Stimulated activated naive B cell treated with anti-CD40 and anti-IgM and Interleukin-4, amounts not matched to agents 10 μg/mL and 1 μg/mL and 100 μg/mL, for 72 hours (primary cell): ENCODE measurements around the gene DGKK.

Experiments used
- ATAC-seq, 2 donors: fragments of 150-1000 bp; cut with Tn5 transposase; replicated peaks; 2 replicates each; pipeline ENCODE4 v1.10.0; 2021; ENCODE audit warnings: moderate library complexity in 1 of 2
- DNase-seq: peaks from one replicate; pipeline ENCODE4 v3.0.0; 2021
- H3K27ac Mint-ChIP-seq: one replicate; pipeline ENCODE4 v1.8.0; 2022; ENCODE audit warnings: mild to moderate bottlenecking, mixed read lengths
- H3K27me3 Mint-ChIP-seq, 2 donors: one replicate each; pipeline ENCODE4 v1.8.0; 2022; ENCODE audit warnings: mixed read lengths in 2 of 2
- H3K36me3 Mint-ChIP-seq, 2 donors: one replicate each; pipeline ENCODE4 v1.8.0; 2022; ENCODE audit warnings: mixed read lengths in 2 of 2, mild to moderate bottlenecking in 1 of 2
- H3K4me1 Mint-ChIP-seq, 2 donors: one replicate each; pipeline ENCODE4 v1.8.0; 2022; ENCODE audit warnings: mixed read lengths in 2 of 2, mild to moderate bottlenecking in 1 of 2
- H3K4me3 Mint-ChIP-seq, 2 donors: one replicate each; pipeline ENCODE4 v1.8.0; 2022; ENCODE audit warnings: mild to moderate bottlenecking in 2 of 2, mixed read lengths in 2 of 2, moderate library complexity in 1 of 2
- H3K9me3 Mint-ChIP-seq, 2 donors: one replicate each; pipeline ENCODE4 v1.8.0; 2022; ENCODE audit warnings: mixed read lengths in 2 of 2, mild to moderate bottlenecking in 1 of 2

DGKK gene

DNA sequence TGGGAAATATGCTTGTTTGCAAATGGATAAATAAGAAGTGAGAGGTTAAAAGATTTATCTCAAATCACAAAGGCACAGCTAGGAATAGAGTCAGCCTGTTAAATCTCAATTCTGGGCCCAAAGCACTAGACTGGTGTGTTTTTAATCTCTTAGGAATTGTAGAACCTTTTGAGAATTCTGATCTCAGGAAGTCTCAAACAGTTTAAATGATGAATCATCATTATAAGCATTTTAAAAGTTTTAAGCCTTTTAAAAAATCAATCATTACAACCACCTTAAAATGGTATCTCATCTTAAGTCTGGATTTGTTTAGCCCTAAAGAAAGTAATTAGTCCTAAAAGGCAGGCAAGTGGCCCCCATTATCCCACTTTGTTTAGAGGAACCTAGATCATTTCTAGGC, 17.8 kb downstream of the DGKK start:
- Mint-ChIP-seq H3K9me3 (no peaks in the 10 kb centered on the region), H3K4me3 (no peak overlapping the region), H3K36me3 (no peaks in the 10 kb centered on the region), H3K27me3 (peaks cover 5 to 19% of the 10 kb centered on the region in 2 donors), H3K27ac (no peak overlapping the region), H3K4me1 (no peaks in the 10 kb centered on the region)
- DNase-seq: no peak
- no peak for ATAC-seq

GRCh38 chrX:50450324-50450723, 20.3 kb downstream of the DGKK start:
- Mint-ChIP-seq H3K9me3 (no peaks in the 10 kb centered on the region), H3K27me3 (peaks cover 5 to 15% of the 10 kb centered on the region in 2 donors), H3K27ac (no peak overlapping the region), H3K4me3 (no peak overlapping the region), H3K36me3 (no peaks in the 10 kb centered on the region), H3K4me1 (no peaks in the 10 kb centered on the region)
- ATAC-seq (no peak), DNase-seq (no peak)

- H3K27ac Mint-ChIP-seq: no peak overlapping the region
- DNase-seq (no peak), ATAC-seq (no peak)
- H3K9me3 Mint-ChIP-seq: peaks cover 0 to 4% of the 10 kb centered on the region in 2 donors
- H3K4me3 Mint-ChIP-seq: no peak overlapping the region
- H3K36me3 Mint-ChIP-seq: no peaks in the 10 kb centered on the region
- peaks cover 0 to 18% of the 10 kb centered on the region in 2 donors for H3K27me3 Mint-ChIP-seq
- H3K4me1 Mint-ChIP-seq: no peaks in the 10 kb centered on the region
Observed at GRCh38 chrX:50448565-50448964, 22.1 kb downstream of the DGKK start.

DNA sequence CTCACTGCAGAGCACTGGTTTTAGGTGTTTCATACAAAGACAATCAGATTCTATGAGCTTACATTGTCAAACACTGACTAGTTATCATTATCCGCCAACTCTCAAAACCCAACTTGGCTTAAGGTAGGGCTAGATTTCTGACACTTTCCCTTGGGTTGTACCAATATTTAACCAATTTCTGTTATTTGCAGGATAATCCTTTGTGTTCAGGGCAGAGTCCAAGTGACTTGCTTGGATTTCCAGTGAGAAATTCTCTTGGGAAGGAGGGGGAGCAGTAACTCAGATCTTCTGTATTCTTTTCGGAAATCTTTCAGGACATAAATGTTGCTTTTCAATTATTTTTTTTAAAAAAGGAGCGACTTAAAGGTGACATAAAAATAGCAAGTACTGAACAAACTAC, 23.1 kb downstream of the DGKK start:
- ATAC-seq: no peak
- Mint-ChIP-seq H3K36me3 (no peaks in the 10 kb centered on the region), H3K4me1 (no peaks in the 10 kb centered on the region), H3K27me3 (peaks cover 0 to 18% of the 10 kb centered on the region in 2 donors), H3K4me3 (no peak overlapping the region), H3K27ac (no peak overlapping the region), H3K9me3 (peaks cover 0 to 4% of the 10 kb centered on the region in 2 donors)
- DNase-seq: no peak

DNA sequence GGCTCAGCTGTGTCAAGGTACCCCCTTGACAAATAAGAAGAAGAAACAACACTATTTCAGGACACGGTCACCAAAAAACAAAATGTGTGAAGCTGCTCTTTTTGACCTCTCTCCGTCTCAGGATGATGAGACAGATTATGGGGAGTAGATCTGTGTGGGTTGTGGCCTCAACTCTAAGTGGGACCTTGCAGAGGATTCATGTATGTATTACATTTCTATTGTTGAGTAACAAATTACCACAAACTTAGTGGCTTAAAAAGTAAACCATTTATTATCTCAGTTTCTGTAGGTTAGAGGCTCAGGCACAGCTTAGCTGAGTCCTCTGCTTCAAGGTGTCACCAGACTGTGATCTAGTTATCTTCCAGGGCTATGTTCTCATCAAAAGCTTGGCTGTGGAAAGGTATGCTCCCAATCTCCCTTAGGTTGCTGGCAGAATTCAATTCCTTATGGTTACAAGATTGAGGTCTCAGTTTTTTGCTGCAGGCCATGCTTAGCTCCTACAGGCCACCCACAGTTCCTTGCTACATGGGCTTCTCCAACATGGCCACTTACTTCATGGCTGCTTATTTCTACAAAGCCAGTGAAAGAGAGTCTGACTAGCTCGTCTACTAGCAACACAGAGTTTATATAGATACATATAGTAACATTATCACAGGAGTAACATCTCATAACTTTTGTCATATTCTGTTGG, 28.1 kb downstream of the DGKK start:
- H3K4me1 Mint-ChIP-seq: no peaks in the 10 kb centered on the region
- peaks cover 0 to 9% of the 10 kb centered on the region in 2 donors for H3K27me3 Mint-ChIP-seq
- no peak overlapping the region for H3K27ac Mint-ChIP-seq
- no peak for ATAC-seq
- no peak for DNase-seq
- H3K9me3 Mint-ChIP-seq: peaks cover 0 to 4% of the 10 kb centered on the region in 2 donors
- no peak overlapping the region for H3K4me3 Mint-ChIP-seq
- no peaks in the 10 kb centered on the region for H3K36me3 Mint-ChIP-seq

GRCh38 chrX:50436797-50437196, 33.8 kb downstream of the DGKK start:
- H3K36me3 Mint-ChIP-seq: no peaks in the 10 kb centered on the region
- no peaks in the 10 kb centered on the region for H3K4me1 Mint-ChIP-seq
- peaks cover 0 to 25% of the 10 kb centered on the region in 2 donors for H3K27me3 Mint-ChIP-seq
- DNase-seq (no peak), ATAC-seq (no peak)
- H3K4me3 Mint-ChIP-seq: no peak overlapping the region
- H3K27ac Mint-ChIP-seq: no peak overlapping the region
- no peaks in the 10 kb centered on the region for H3K9me3 Mint-ChIP-seq

GRCh38 chrX:50432829-50433289, 37.8 kb downstream of the DGKK start:
- Mint-ChIP-seq H3K27ac (no peak overlapping the region), H3K36me3 (no peaks in the 10 kb centered on the region), H3K4me1 (no peaks in the 10 kb centered on the region), H3K9me3 (no peaks in the 10 kb centered on the region), H3K27me3 (peaks cover 0 to 34% of the 10 kb centered on the region in 2 donors), H3K4me3 (no peak overlapping the region)
- no peak for ATAC-seq
- DNase-seq: no peak

DNA sequence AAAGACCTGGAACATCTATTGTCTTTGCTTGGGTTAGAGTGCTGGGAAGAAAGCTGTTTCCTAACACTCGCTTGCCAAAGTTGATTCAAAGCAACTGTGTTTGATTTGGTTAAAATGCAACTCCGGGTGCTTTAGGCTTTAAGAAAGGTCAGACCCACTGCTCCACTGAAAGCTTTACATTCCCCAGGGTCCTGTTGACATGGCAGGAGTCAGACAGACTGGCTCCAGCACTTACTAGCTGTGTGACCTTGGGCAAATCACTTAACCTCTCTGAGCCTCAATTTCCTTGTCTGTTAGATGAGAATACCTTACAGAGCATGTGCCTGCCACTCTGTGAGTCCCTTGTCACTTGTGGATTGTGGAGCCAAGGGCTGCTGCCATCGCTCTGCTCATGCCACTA, 39.0 kb downstream of the DGKK start:
- Mint-ChIP-seq H3K9me3 (no peaks in the 10 kb centered on the region), H3K27ac (no peak overlapping the region), H3K27me3 (peaks cover 0 to 26% of the 10 kb centered on the region in 2 donors), H3K4me1 (no peaks in the 10 kb centered on the region), H3K36me3 (no peaks in the 10 kb centered on the region), H3K4me3 (no peak overlapping the region)
- no peak for ATAC-seq
- no peak for DNase-seq

DNA sequence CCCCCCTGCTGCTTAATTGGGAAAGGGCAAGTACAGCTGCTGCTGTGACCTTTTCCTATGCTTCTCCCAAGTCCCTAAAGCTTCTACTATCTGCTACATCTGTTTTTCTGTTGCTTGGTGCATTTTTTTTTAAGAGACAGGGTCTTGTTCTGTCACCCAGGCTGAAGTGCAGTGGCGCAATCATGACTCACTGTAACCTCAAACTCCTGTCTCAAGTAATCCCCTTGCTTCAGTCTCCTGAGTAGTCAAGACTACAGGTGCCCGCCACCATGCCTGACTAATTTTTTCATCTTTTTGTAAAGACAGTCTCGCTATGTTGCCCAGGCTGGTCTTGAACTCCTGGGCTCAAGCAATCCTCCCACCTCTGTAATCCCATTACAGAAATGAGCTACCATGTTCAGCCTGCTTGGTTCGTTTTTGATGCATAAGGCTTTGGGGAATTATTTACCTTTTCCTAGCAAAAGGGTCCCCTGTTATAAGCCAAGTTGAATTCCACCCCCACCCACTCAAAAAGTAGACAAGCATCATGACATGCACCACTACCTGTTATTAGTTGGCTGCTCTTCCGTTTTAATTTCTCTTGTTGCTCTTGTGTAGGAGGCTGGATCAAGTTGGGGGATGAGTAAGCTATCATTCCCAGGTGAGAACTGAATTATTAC, 39.6 kb downstream of the DGKK start:
- no peak overlapping the region for H3K27ac Mint-ChIP-seq
- no peak for ATAC-seq
- H3K27me3 Mint-ChIP-seq: peaks cover 0 to 26% of the 10 kb centered on the region in 2 donors
- no peaks in the 10 kb centered on the region for H3K36me3 Mint-ChIP-seq
- DNase-seq: no peak
- H3K4me1 Mint-ChIP-seq: no peaks in the 10 kb centered on the region
- H3K9me3 Mint-ChIP-seq: no peaks in the 10 kb centered on the region
- H3K4me3 Mint-ChIP-seq: no peak overlapping the region

DNA sequence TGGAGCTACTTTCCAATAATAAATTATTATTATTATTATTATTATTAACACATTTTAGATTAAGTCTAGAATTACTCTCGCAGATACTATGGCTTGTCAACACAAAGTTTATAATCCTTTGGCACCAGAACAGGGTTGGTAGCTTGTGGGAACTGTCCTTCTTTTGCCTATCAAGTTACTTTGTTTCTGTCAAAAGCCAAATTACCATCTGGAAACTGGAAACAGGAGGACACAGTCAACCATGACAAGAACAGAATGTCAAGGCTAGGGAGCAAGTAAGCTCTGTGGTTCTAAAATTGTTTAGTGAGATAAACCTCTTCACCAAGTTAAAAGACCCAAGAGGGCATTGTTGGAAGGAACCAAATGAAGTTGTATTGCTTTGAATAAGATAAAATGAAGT, 42.5 kb downstream of the DGKK start:
- no peaks in the 10 kb centered on the region for H3K36me3 Mint-ChIP-seq
- no peaks in the 10 kb centered on the region for H3K9me3 Mint-ChIP-seq
- DNase-seq (no peak), ATAC-seq (no peak)
- no peaks in the 10 kb centered on the region for H3K4me1 Mint-ChIP-seq
- H3K4me3 Mint-ChIP-seq: no peak overlapping the region
- no peak overlapping the region for H3K27ac Mint-ChIP-seq
- H3K27me3 Mint-ChIP-seq: peaks cover 0 to 16% of the 10 kb centered on the region in 2 donors

GRCh38 chrX:50407976-50408375, 62.6 kb downstream of the DGKK start:
- Mint-ChIP-seq H3K4me3 (no peak overlapping the region), H3K27ac (no peak overlapping the region), H3K27me3 (peaks cover 6 to 9% of the 10 kb centered on the region in 2 donors), H3K36me3 (no peaks in the 10 kb centered on the region), H3K4me1 (no peaks in the 10 kb centered on the region), H3K9me3 (peaks cover 0 to 4% of the 10 kb centered on the region in 2 donors)
- ATAC-seq: no peak
- no peak for DNase-seq

GRCh38 chrX:50403903-50404302, 66.7 kb downstream of the DGKK start:
- DNase-seq (no peak), ATAC-seq (no peak)
- Mint-ChIP-seq H3K27ac (no peak overlapping the region), H3K9me3 (peaks cover 0 to 4% of the 10 kb centered on the region in 2 donors), H3K36me3 (no peaks in the 10 kb centered on the region), H3K27me3 (peaks cover 6 to 9% of the 10 kb centered on the region in 2 donors), H3K4me3 (no peak overlapping the region), H3K4me1 (no peaks in the 10 kb centered on the region)

DNA sequence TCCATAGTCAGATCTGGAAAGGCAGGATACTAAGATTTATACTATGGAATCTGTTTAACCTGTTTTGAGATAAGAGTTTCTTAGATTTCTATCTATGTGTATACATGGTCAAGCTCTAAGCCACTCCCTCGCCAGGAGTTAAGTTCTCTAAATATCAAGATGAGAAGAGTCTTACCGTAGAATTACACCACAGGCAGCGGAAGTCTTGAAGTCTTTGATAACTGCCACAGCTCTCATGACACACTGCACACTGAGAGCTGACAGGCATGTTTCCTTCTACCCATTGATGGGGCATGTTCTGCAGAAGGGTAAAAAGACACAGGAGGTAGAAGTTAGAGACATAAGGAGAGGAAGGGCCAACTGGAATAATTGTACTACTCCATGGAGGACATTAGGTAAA, 67.7 kb downstream of the DGKK start:
- Mint-ChIP-seq H3K9me3 (peaks cover 0 to 4% of the 10 kb centered on the region in 2 donors), H3K4me3 (no peak overlapping the region), H3K36me3 (no peaks in the 10 kb centered on the region), H3K4me1 (no peaks in the 10 kb centered on the region), H3K27ac (no peak overlapping the region), H3K27me3 (peaks cover 9 to 13% of the 10 kb centered on the region in 2 donors)
- DNase-seq: no peak
- no peak for ATAC-seq

- H3K27me3 Mint-ChIP-seq: peaks cover 9 to 12% of the 10 kb centered on the region in 2 donors
- ATAC-seq (no peak), DNase-seq (no peak)
- H3K27ac Mint-ChIP-seq: no peak overlapping the region
- H3K4me1 Mint-ChIP-seq: no peaks in the 10 kb centered on the region
- peaks cover 0 to 1% of the 10 kb centered on the region in 2 donors for H3K9me3 Mint-ChIP-seq
- H3K36me3 Mint-ChIP-seq: no peaks in the 10 kb centered on the region
- no peak overlapping the region for H3K4me3 Mint-ChIP-seq
Observed at GRCh38 chrX:50393902-50394301, 76.7 kb downstream of the DGKK start.

- H3K4me1 Mint-ChIP-seq: no peaks in the 10 kb centered on the region
- DNase-seq (no peak), ATAC-seq (no peak)
- no peaks in the 10 kb centered on the region for H3K36me3 Mint-ChIP-seq
- no peaks in the 10 kb centered on the region for H3K9me3 Mint-ChIP-seq
- H3K27me3 Mint-ChIP-seq: no peaks in the 10 kb centered on the region
- H3K4me3 Mint-ChIP-seq: no peak overlapping the region
- no peak overlapping the region for H3K27ac Mint-ChIP-seq
Observed at GRCh38 chrX:50386520-50386919, 84.1 kb downstream of the DGKK start.
